Bronchial epithelial cell (primary cell): ENCODE measurements around the gene KCNAB1. TPM values are rescaled to one million over a fixed set of nuclear protein-coding genes. Genes with fewer than 3 reads are reported as not detected.

Experiments
- DNase-seq: peaks from one replicate; pipeline ENCODE4 v3.0.0-alpha.2; 2010; ENCODE audit warnings: low read depth
- FAIRE-seq: peaks from 2 replicates; lab custom pipeline; 2011; peaks lifted over from hg19 to GRCh38; lab: Jason Lieb, UNC
- H3K27me3 ChIP-seq: 2 replicates; pipeline ENCODE4 v1.5.1; 2011; ENCODE audit warnings: low read length; ENCODE audit not compliant: control insufficient read depth, insufficient read depth
- H3K36me3 ChIP-seq: 2 replicates; pipeline ENCODE4 v1.5.1; 2011; ENCODE audit warnings: low read length; ENCODE audit not compliant: control insufficient read depth, insufficient read depth
- H3K4me3 ChIP-seq: 2 replicates; pipeline ENCODE4 v1.5.1; 2011; ENCODE audit warnings: mild to moderate bottlenecking, low read depth, low read length, control low read depth
- CTCF ChIP-seq: IDR thresholded peaks from 2 replicates; pipeline ENCODE4 v1.5.1; 2011; ENCODE audit warnings: mild to moderate bottlenecking, moderate library complexity, low read length, control low read depth, inconsistent platforms; ENCODE audit not compliant: insufficient read depth, severe bottlenecking
- total RNA-seq: library from RNA; depleted of rRNA; stranded (reverse); fragments of >200 nt; gene quantifications from 2 replicates; pipeline ENCODE4 v1.2.1, GENCODE V29; 2014

Gene KCNAB1
- total RNA-seq, 1 donor from 2014 or later = 0.26 TPM

- no peak for DNase-seq
- H3K36me3 ChIP-seq = no peaks in the 10 kb centered on the region
- FAIRE-seq = no peak
- H3K4me3 ChIP-seq = no peak overlapping the region
- no peaks in the 10 kb centered on the region for H3K27me3 ChIP-seq
- no peak for TF ChIP-seq CTCF
Measured at GRCh38 chr3:156527060-156527459, 406.7 kb downstream of the KCNAB1 start.

GRCh38 chr3:156530980-156531379 lies 410.6 kb downstream of the KCNAB1 start:
- no peak overlapping the region for H3K4me3 ChIP-seq
- no peak for TF ChIP-seq CTCF
- FAIRE-seq = no peak
- no peak for DNase-seq
- no peaks in the 10 kb centered on the region for H3K27me3 ChIP-seq
- H3K36me3 ChIP-seq = no peaks in the 10 kb centered on the region

- Histone ChIP-seq H3K27me3 (no peaks in the 10 kb centered on the region), H3K36me3 (no peaks in the 10 kb centered on the region), H3K4me3 (no peak overlapping the region)
- TF ChIP-seq CTCF = no peak
- FAIRE-seq (no peak), DNase-seq (no peak)
Measured at GRCh38 chr3:156532730-156533129, 412.4 kb downstream of the KCNAB1 start.

GRCh38 chr3:156533205-156533604 lies 412.8 kb downstream of the KCNAB1 start:
- no peaks in the 10 kb centered on the region for H3K27me3 ChIP-seq
- no peaks in the 10 kb centered on the region for H3K36me3 ChIP-seq
- DNase-seq = no peak
- no peak overlapping the region for H3K4me3 ChIP-seq
- FAIRE-seq = no peak
- no peak for TF ChIP-seq CTCF

- H3K36me3 ChIP-seq = peaks cover 1% of the 10 kb centered on the region
- FAIRE-seq = no peak
- peak; percentile 25 for TF ChIP-seq CTCF
- DNase-seq = peak; percentile 96
- H3K27me3 ChIP-seq = no peaks in the 10 kb centered on the region
- no peak overlapping the region for H3K4me3 ChIP-seq
Measured at GRCh38 chr3:156535162-156535627, 414.8 kb downstream of the KCNAB1 start.

- FAIRE-seq (no peak), DNase-seq (no peak)
- H3K27me3 ChIP-seq = no peaks in the 10 kb centered on the region
- peaks cover 1% of the 10 kb centered on the region for H3K36me3 ChIP-seq
- TF ChIP-seq CTCF = no peak
- no peak overlapping the region for H3K4me3 ChIP-seq
Measured at GRCh38 chr3:156535798-156536197, 415.4 kb downstream of the KCNAB1 start.
